ENCODE data around the gene ZNF407. TPM values are rescaled to one million over a fixed set of nuclear protein-coding genes. Genes with fewer than 3 reads are reported as not detected.

The ZNF407 gene
- total RNA-seq, 3 donors from 2014 or later: 13.1 to 13.8 (median 13.4) TPM

GRCh38 chr18:75108579-75109318 lies 511.1 kb downstream of the ZNF407 start:
- ATAC-seq (no peak), DNase-seq (no peak)
- Mint-ChIP-seq H3K36me3 (ENCODE audit: insufficient read depth) (no peaks in the 10 kb centered on the region), H3K9me3 (no peaks in the 10 kb centered on the region), H3K4me1 (ENCODE audit: low read depth) (no peaks in the 10 kb centered on the region), H3K27me3 (ENCODE audit: low read depth) (peaks cover 2% of the 10 kb centered on the region), H3K4me3 (no peak overlapping the region)

- H3K4me3 Mint-ChIP-seq: no peak overlapping the region
- H3K27me3 Mint-ChIP-seq (ENCODE audit: low read depth): peaks cover 2% of the 10 kb centered on the region
- H3K9me3 Mint-ChIP-seq: no peaks in the 10 kb centered on the region
- DNase-seq (no peak), ATAC-seq (no peak)
- H3K4me1 Mint-ChIP-seq (ENCODE audit: low read depth): no peaks in the 10 kb centered on the region
- no peaks in the 10 kb centered on the region for H3K36me3 Mint-ChIP-seq (ENCODE audit: insufficient read depth)
These were observed 511.6 kb downstream of the ZNF407 start for GRCh38 chr18:75109319-75109691.

- Mint-ChIP-seq H3K27me3 (ENCODE audit: low read depth) (peaks cover 2% of the 10 kb centered on the region), H3K9me3 (no peaks in the 10 kb centered on the region), H3K4me3 (no peak overlapping the region), H3K36me3 (ENCODE audit: insufficient read depth) (no peaks in the 10 kb centered on the region), H3K4me1 (ENCODE audit: low read depth) (no peaks in the 10 kb centered on the region)
- ATAC-seq (no peak), DNase-seq (no peak)
These were observed 512.1 kb downstream of the ZNF407 start for GRCh38 chr18:75109819-75110218.

- DNase-seq: no peak
- Mint-ChIP-seq H3K36me3 (ENCODE audit: insufficient read depth) (no peaks in the 10 kb centered on the region), H3K9me3 (no peaks in the 10 kb centered on the region), H3K4me1 (ENCODE audit: low read depth) (no peaks in the 10 kb centered on the region), H3K4me3 (no peak overlapping the region), H3K27me3 (ENCODE audit: low read depth) (peaks cover 2% of the 10 kb centered on the region)
- ATAC-seq: no peak
These were observed 512.6 kb downstream of the ZNF407 start for GRCh38 chr18:75110311-75110710.

- Mint-ChIP-seq H3K36me3 (ENCODE audit: insufficient read depth) (no peaks in the 10 kb centered on the region), H3K4me1 (ENCODE audit: low read depth) (no peaks in the 10 kb centered on the region), H3K4me3 (no peak overlapping the region), H3K9me3 (no peaks in the 10 kb centered on the region), H3K27me3 (ENCODE audit: low read depth) (peaks cover 6% of the 10 kb centered on the region)
- no peak for ATAC-seq
- DNase-seq: no peak
These were observed 513.3 kb downstream of the ZNF407 start for GRCh38 chr18:75110846-75111415.

GRCh38 chr18:75111760-75112159 lies 514.1 kb downstream of the ZNF407 start:
- DNase-seq: no peak
- Mint-ChIP-seq H3K4me3 (no peak overlapping the region), H3K4me1 (ENCODE audit: low read depth) (no peaks in the 10 kb centered on the region), H3K36me3 (ENCODE audit: insufficient read depth) (no peaks in the 10 kb centered on the region), H3K27me3 (ENCODE audit: low read depth) (peaks cover 8% of the 10 kb centered on the region), H3K9me3 (no peaks in the 10 kb centered on the region)
- ATAC-seq: no peak

- H3K36me3 Mint-ChIP-seq (ENCODE audit: insufficient read depth): no peaks in the 10 kb centered on the region
- H3K9me3 Mint-ChIP-seq: no peaks in the 10 kb centered on the region
- H3K4me1 Mint-ChIP-seq (ENCODE audit: low read depth): no peaks in the 10 kb centered on the region
- peaks cover 6% of the 10 kb centered on the region for H3K27me3 Mint-ChIP-seq (ENCODE audit: low read depth)
- DNase-seq (no peak), ATAC-seq (no peak)
- H3K4me3 Mint-ChIP-seq: no peak overlapping the region
These were observed 514.8 kb downstream of the ZNF407 start for GRCh38 chr18:75112186-75113096.

- Mint-ChIP-seq H3K27me3 (ENCODE audit: low read depth) (peaks cover 6% of the 10 kb centered on the region), H3K36me3 (ENCODE audit: insufficient read depth) (no peaks in the 10 kb centered on the region), H3K4me3 (no peak overlapping the region), H3K9me3 (no peaks in the 10 kb centered on the region), H3K4me1 (ENCODE audit: low read depth) (no peaks in the 10 kb centered on the region)
- DNase-seq: no peak
- no peak for ATAC-seq
These were observed 515.8 kb downstream of the ZNF407 start for GRCh38 chr18:75113455-75113854.

- no peaks in the 10 kb centered on the region for H3K36me3 Mint-ChIP-seq (ENCODE audit: insufficient read depth)
- no peak overlapping the region for H3K4me3 Mint-ChIP-seq
- no peaks in the 10 kb centered on the region for H3K4me1 Mint-ChIP-seq (ENCODE audit: low read depth)
- peaks cover 6% of the 10 kb centered on the region for H3K27me3 Mint-ChIP-seq (ENCODE audit: low read depth)
- no peaks in the 10 kb centered on the region for H3K9me3 Mint-ChIP-seq
- ATAC-seq (no peak), DNase-seq (no peak)
These were observed 516.6 kb downstream of the ZNF407 start for GRCh38 chr18:75114231-75114764.

Other genes starting within 250 kb of the ZNF407 start
- not detected for gene DIPK1C, start 140.6 kb upstream of the ZNF407 start, total RNA-seq
- gene CNDP2, start 101.5 kb upstream of the ZNF407 start, total RNA-seq: 100 to 1,000 TPM; 157 to 165 (median 164) TPM
- gene CNDP1, start 63.4 kb upstream of the ZNF407 start, total RNA-seq: under 1 TPM; 0.15 to 0.49 (median 0.40) TPM